HEK293T (cell line): ENCODE results near the gene LCT.
"Not testable (repeated sequence)": the region's sequence is repeated elsewhere in the genome, so short reads cannot be mapped to it uniquely, and the experiment has no call there.

ENCODE experiments used
- CTCF ChIA-PET: fragments of 350-600 bp; formaldehyde crosslinking; extraction: SDS; loops from one replicate; lab custom pipeline; 2021; ENCODE audit warnings: antibody characterized with exemption, inconsistent platforms; lab: Yijun Ruan, JAX
- POLR2A ChIA-PET: fragments of 350-600 bp; formaldehyde crosslinking; extraction: SDS; loops from one replicate; lab custom pipeline; 2020; ENCODE audit warnings: antibody characterized with exemption, inconsistent platforms; lab: Yijun Ruan, JAX
- DNase-seq: peaks from one replicate; pipeline ENCODE4 v3.0.0; 2012; ENCODE audit warnings: mixed read lengths; ENCODE audit errors: extremely low spot score
- ARNT ChIP-seq: fragments of 450-650 bp; IDR thresholded peaks from 2 replicates; pipeline ENCODE4 v1.6.1; 2017; ENCODE audit warnings: mild to moderate bottlenecking
- BHLHE40 ChIP-seq: fragments of 450-650 bp; IDR thresholded peaks from 2 replicates; pipeline ENCODE4 v1.6.1; 2016; ENCODE audit warnings: mild to moderate bottlenecking, moderate library complexity, borderline replicate concordance
- CTBP1 ChIP-seq: fragments of 450-650 bp; IDR thresholded peaks from 2 replicates; pipeline ENCODE4 v1.6.1; 2016; ENCODE audit warnings: borderline replicate concordance
- ELF4 ChIP-seq: fragments of 450-650 bp; IDR thresholded peaks from 2 replicates; pipeline ENCODE4 v1.6.1; 2017; ENCODE audit warnings: antibody characterized with exemption
- FOXA1 ChIP-seq: fragments of 450-650 bp; IDR thresholded peaks from 2 replicates; pipeline ENCODE4 v1.6.1; 2016; ENCODE audit warnings: mild to moderate bottlenecking
- FOXK2 ChIP-seq: fragments of 450-650 bp; IDR thresholded peaks from 2 replicates; pipeline ENCODE4 v1.6.1; 2016; ENCODE audit warnings: mild to moderate bottlenecking
- FOXM1 ChIP-seq: fragments of 450-650 bp; IDR thresholded peaks from 2 replicates; pipeline ENCODE4 v1.6.1; 2017; ENCODE audit warnings: mild to moderate bottlenecking, borderline replicate concordance
- HDGF ChIP-seq: fragments of 450-650 bp; IDR thresholded peaks from 2 replicates; pipeline ENCODE4 v1.6.1; 2017; ENCODE audit warnings: antibody characterized with exemption, borderline replicate concordance
- L3MBTL2 ChIP-seq: fragments of 450-650 bp; conservative IDR thresholded peaks from 2 replicates; pipeline ENCODE4 v1.6.1; 2016; ENCODE audit warnings: mild to moderate bottlenecking
- LEF1 ChIP-seq: fragments of 450-650 bp; IDR thresholded peaks from 2 replicates; pipeline ENCODE4 v1.6.1; 2017; ENCODE audit warnings: mild to moderate bottlenecking, borderline replicate concordance
- NFRKB ChIP-seq: fragments of 450-650 bp; IDR thresholded peaks from 2 replicates; pipeline ENCODE4 v1.6.1; 2016; ENCODE audit warnings: mild to moderate bottlenecking, moderate library complexity
- PKNOX1 ChIP-seq: fragments of 450-650 bp; IDR thresholded peaks from 2 replicates; pipeline ENCODE4 v1.6.1; 2016
- SP1 ChIP-seq: fragments of 450-650 bp; IDR thresholded peaks from 2 replicates; pipeline ENCODE4 v1.6.1; 2017
- SUZ12 ChIP-seq: fragments of 450-650 bp; IDR thresholded peaks from 2 replicates; pipeline ENCODE4 v1.6.1; 2016; ENCODE audit warnings: mild to moderate bottlenecking
- TARDBP ChIP-seq: fragments of 450-650 bp; IDR thresholded peaks from 2 replicates; pipeline ENCODE4 v1.6.1; 2016
- ZNF384 ChIP-seq: fragments of 450-650 bp; IDR thresholded peaks from 2 replicates; pipeline ENCODE4 v1.6.1; 2016

Gene LCT

GRCh38 chr2:135817466-135817865 lies 19.5 kb downstream of the LCT start:
- ChIA-PET CTCF (no interaction called here), POLR2A (no interaction called here)
- no peak for TF ChIP-seq SUZ12
- no peak for TF ChIP-seq PKNOX1
- no peak for TF ChIP-seq FOXM1
- no peak for TF ChIP-seq TARDBP
- no peak for TF ChIP-seq FOXA1
- TF ChIP-seq L3MBTL2: no peak
- TF ChIP-seq ARNT: no peak
- TF ChIP-seq FOXK2: no peak
- no peak for TF ChIP-seq CTBP1
- TF ChIP-seq BHLHE40: no peak
- no peak for TF ChIP-seq NFRKB
- no peak for TF ChIP-seq HDGF
- TF ChIP-seq ZNF384: no peak
- no peak for TF ChIP-seq ELF4
- no peak for TF ChIP-seq SP1
- no peak for TF ChIP-seq LEF1
- no peak for DNase-seq

GRCh38 chr2:135815269-135815668 lies 21.7 kb downstream of the LCT start:
- no peak for DNase-seq
- POLR2A ChIA-PET: no interaction called here
- TF ChIP-seq SP1 (no peak), ELF4 (no peak), LEF1 (no peak), FOXA1 (no peak), PKNOX1 (no peak), HDGF (no peak), BHLHE40 (no peak)
- CTCF ChIA-PET: interaction anchor here (1.0 kb wide), 1 partner anchor 17 kb away, joined by 3 read pairs; no protein-coding TSS in a partner anchor

GRCh38 chr2:135812907-135813511 lies 24.0 kb downstream of the LCT start:
- DNase-seq: no peak
- ChIA-PET CTCF (no interaction called here), POLR2A (no interaction called here)
- TF ChIP-seq SUZ12 (no peak), NFRKB (no peak), CTBP1 (no peak), ZNF384 (no peak), FOXM1 (no peak), FOXA1 (no peak), SP1 (no peak), ELF4 (no peak), BHLHE40 (no peak), PKNOX1 (no peak)

GRCh38 chr2:135807874-135808273 lies 29.1 kb downstream of the LCT start:
- CTCF ChIA-PET: interaction anchor here (1.7 kb wide), 1 partner anchor 10 kb away, joined by 9 read pairs; no protein-coding TSS in a partner anchor
- DNase-seq, POLR2A ChIA-PET: not testable (repeated sequence)

GRCh38 chr2:135803278-135803677 lies 33.7 kb downstream of the LCT start:
- POLR2A ChIA-PET: no interaction called here
- DNase-seq: no peak
- CTCF ChIA-PET: interaction anchor here (1.2 kb wide), 1 partner anchor 814 kb away, joined by 5 read pairs; no protein-coding TSS in a partner anchor
- TF ChIP-seq SUZ12 (no peak), BHLHE40 (no peak), NFRKB (no peak), ELF4 (no peak), CTBP1 (no peak), ZNF384 (no peak), SP1 (no peak), FOXM1 (no peak), TARDBP (no peak), HDGF (no peak), LEF1 (no peak), PKNOX1 (no peak), FOXA1 (no peak), ARNT (no peak), L3MBTL2 (no peak), FOXK2 (no peak)

- POLR2A ChIA-PET: no interaction called here
- CTCF ChIA-PET: interaction anchor here (1.2 kb wide), 1 partner anchor 814 kb away, joined by 5 read pairs; no protein-coding TSS in a partner anchor
- no peak for DNase-seq
- TF ChIP-seq ARNT (no peak), SUZ12 (no peak), FOXK2 (no peak), CTBP1 (no peak), FOXA1 (no peak), LEF1 (no peak), NFRKB (no peak), ELF4 (no peak), L3MBTL2 (no peak), BHLHE40 (no peak), ZNF384 (no peak), SP1 (no peak), PKNOX1 (no peak), HDGF (no peak), TARDBP (no peak), FOXM1 (no peak)
Measured at GRCh38 chr2:135802350-135802749, 34.6 kb downstream of the LCT start.
